ENCODE results near the gene IGF2BP3.

DNA sequence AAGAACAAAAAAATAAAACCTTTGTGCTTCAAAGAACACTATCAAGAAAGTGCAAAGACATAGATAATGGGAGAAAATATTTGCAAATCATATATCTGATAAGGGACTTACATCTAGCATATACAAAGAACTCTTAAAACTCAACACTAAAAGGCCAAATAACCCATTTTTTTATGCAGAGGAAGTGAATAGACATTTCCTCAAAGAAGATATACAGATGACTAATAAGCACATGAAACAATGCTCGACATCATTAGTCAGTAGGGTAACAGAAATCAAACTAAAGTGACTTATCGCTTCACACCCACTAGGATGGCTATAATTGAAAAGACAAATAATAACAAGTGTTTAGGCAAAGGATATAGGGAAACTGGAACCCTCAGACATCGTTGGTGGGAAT, 93.2 kb downstream of the IGF2BP3 start:
- TF ChIP-seq, protein P1, sequence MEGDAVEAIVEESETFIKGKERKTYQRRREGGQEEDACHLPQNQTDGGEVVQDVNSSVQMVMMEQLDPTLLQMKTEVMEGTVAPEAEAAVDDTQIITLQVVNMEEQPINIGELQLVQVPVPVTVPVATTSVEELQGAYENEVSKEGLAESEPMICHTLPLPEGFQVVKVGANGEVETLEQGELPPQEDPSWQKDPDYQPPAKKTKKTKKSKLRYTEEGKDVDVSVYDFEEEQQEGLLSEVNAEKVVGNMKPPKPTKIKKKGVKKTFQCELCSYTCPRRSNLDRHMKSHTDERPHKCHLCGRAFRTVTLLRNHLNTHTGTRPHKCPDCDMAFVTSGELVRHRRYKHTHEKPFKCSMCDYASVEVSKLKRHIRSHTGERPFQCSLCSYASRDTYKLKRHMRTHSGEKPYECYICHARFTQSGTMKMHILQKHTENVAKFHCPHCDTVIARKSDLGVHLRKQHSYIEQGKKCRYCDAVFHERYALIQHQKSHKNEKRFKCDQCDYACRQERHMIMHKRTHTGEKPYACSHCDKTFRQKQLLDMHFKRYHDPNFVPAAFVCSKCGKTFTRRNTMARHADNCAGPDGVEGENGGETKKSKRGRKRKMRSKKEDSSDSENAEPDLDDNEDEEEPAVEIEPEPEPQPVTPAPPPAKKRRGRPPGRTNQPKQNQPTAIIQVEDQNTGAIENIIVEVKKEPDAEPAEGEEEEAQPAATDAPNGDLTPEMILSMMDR (IDR thresholded peaks at IDR 0.05) = no peak
- TF ChIP-seq ZFX (IDR thresholded peaks at IDR 0.05; ENCODE audit: borderline replicate concordance) = no peak

Data from 22Rv1 (cell line).